HCT116 (cell line): ENCODE measurements around the gene FSHR. TPM values are rescaled to one million over a fixed set of nuclear protein-coding genes. Genes with fewer than 3 reads are reported as not detected.

ENCODE experiments used
- ATAC-seq: fragments of 200-7000 bp; cut with Tn5 transposase; 2 replicates; pipeline ENCODE4 v1.9.1; 2020; ENCODE audit warnings: mild to moderate bottlenecking, moderate library complexity
- BruUV-seq: library from RNA; stranded (reverse); fragments of 400-500 nt; replicated peaks from 2 replicates; lab custom pipeline; 2021; lab: Mats Ljungman, UMichigan
- CTCF ChIA-PET: fragments of 300-600 bp; sonication (Branson Sonifier 250); formaldehyde crosslinking; loops from one replicate; lab custom pipeline; 2021; ENCODE audit warnings: antibody characterized with exemption; lab: Charles Lee
- POLR2A ChIA-PET: fragments of 300-600, 350-600 bp; sonication (Branson Sonifier 250); formaldehyde crosslinking; loops from one replicate; lab custom pipeline; 2021; ENCODE audit warnings: antibody characterized with exemption; lab: Charles Lee
- RAD21 ChIA-PET, 2 experiments: fragments of 300-600 bp; sonication (Branson Sonifier 250); formaldehyde crosslinking; loops; one replicate each; lab custom pipeline; 2023; ENCODE audit warnings: low total read pairs in 2 of 2; ENCODE audit not compliant: uncharacterized antibody in 2 of 2, unreplicated experiment in 2 of 2, low non-redundant PET in 1 of 2; lab: Charles Lee
- DNase-seq: peaks from one replicate; pipeline ENCODE4 v3.0.0-alpha.2; 2010; ENCODE audit warnings: low read depth, low spot score
- H2AFZ ChIP-seq: fragments of 200-600 bp; shearing (Covaris generic), sonication (generic); 2 replicates; pipeline ENCODE4 v1.6.1; 2017; ENCODE audit warnings: low read depth, mixed run types, mixed read lengths, antibody characterized with exemption, low read length; ENCODE audit not compliant: poor library complexity, severe bottlenecking
- H3K27ac ChIP-seq: 2 replicates; pipeline ENCODE4 v1.5.1; 2012; ENCODE audit warnings: low read depth, low read length
- H3K27me3 ChIP-seq: fragments of 200-600 bp; sonication (generic); 2 replicates; pipeline ENCODE4 v1.6.1; 2016; ENCODE audit warnings: mixed run types, low read length, mixed read lengths; ENCODE audit not compliant: insufficient read depth
- H3K36me3 ChIP-seq, 2 experiments: fragments of 200-500 bp in 1 of 2; fragments of 200-600 bp in 1 of 2; sonication (Bioruptor generic) in 1 of 2; sonication (generic) in 1 of 2; 2 replicates each; pipeline versions ENCODE4 v1.5.1 to v1.6.1; 2014 to 2016; ENCODE audit warnings: low read length in 2 of 2, inconsistent platforms in 1 of 2, mixed read lengths in 1 of 2, mixed run types in 1 of 2; ENCODE audit not compliant: insufficient read depth in 2 of 2, control insufficient read depth in 1 of 2
- H3K4me1 ChIP-seq, 2 experiments: fragments of 200-600 bp in 1 of 2; sonication (generic) in 1 of 2; 2 replicates each; pipeline versions ENCODE4 v1.5.1 to v1.6.1; 2012 to 2017; ENCODE audit warnings: low read length in 2 of 2, inconsistent platforms in 1 of 2, mild to moderate bottlenecking in 1 of 2, mixed read lengths in 1 of 2, mixed run types in 1 of 2, moderate library complexity in 1 of 2; ENCODE audit not compliant: insufficient read depth in 2 of 2, control insufficient read depth in 1 of 2
- H3K4me2 ChIP-seq: fragments of 200-600 bp; sonication (generic); 2 replicates; pipeline ENCODE4 v1.6.1; 2017; ENCODE audit warnings: mixed run types, low read length, mixed read lengths
- H3K4me3 ChIP-seq, 2 experiments: fragments of 200-600 bp in 1 of 2; sonication (generic) in 1 of 2; replicated peaks in 1 of 2; 2 replicates each; pipeline ENCODE4 v1.5.1; 2011 to 2016; ENCODE audit warnings: low read length in 2 of 2, control low read depth in 1 of 2, low read depth in 1 of 2, mild to moderate bottlenecking in 1 of 2, mixed read lengths in 1 of 2, mixed run types in 1 of 2
- H3K79me2 ChIP-seq: fragments of 200-600 bp; sonication (generic); 2 replicates; pipeline ENCODE4 v1.6.1; 2017; ENCODE audit warnings: mild to moderate bottlenecking, mixed run types, low read length, moderate library complexity, mixed read lengths; ENCODE audit not compliant: insufficient read depth
- H3K9ac ChIP-seq: fragments of 200-600 bp; sonication (generic); 2 replicates; pipeline ENCODE4 v1.6.1; 2016; ENCODE audit warnings: low read length, mixed read lengths
- H3K9me2 ChIP-seq: fragments of 200-600 bp; sonication (generic), shearing (Covaris generic); 2 replicates; pipeline ENCODE4 v1.6.1; 2017; ENCODE audit warnings: mixed run types, mild to moderate bottlenecking, moderate library complexity; ENCODE audit not compliant: insufficient read depth
- H3K9me3 ChIP-seq, 2 experiments: fragments of 200-500 bp in 1 of 2; fragments of 200-600 bp in 1 of 2; sonication (Bioruptor generic) in 1 of 2; sonication (generic) in 1 of 2; 2 replicates each; pipeline ENCODE4 v1.6.1; 2014 to 2017; ENCODE audit warnings: low read length in 2 of 2, mixed read lengths in 2 of 2, inconsistent platforms in 1 of 2, low read depth in 1 of 2, mild to moderate bottlenecking in 1 of 2, mixed run types in 1 of 2, moderate library complexity in 1 of 2; ENCODE audit not compliant: control insufficient read depth in 1 of 2, insufficient read depth in 1 of 2
- H4K20me1 ChIP-seq: fragments of 200-600 bp; sonication (generic), shearing (Covaris generic); 2 replicates; pipeline ENCODE4 v1.6.1; 2017; ENCODE audit warnings: mixed run types, mild to moderate bottlenecking, moderate library complexity; ENCODE audit not compliant: insufficient read depth
- ATF3 ChIP-seq: IDR thresholded peaks from 2 replicates; pipeline ENCODE4 v1.6.1; 2012
- CTCF ChIP-seq, 3 experiments: fragments of 200-600 bp in 1 of 3; sonication (generic) in 1 of 3; IDR thresholded peaks in 2 of 3; conservative IDR thresholded peaks in 1 of 3; 2 replicates each; pipeline ENCODE4 v1.5.1; 2012 to 2017; ENCODE audit warnings: low read depth in 2 of 3, low read length in 2 of 3, antibody characterized with exemption in 1 of 3, borderline replicate concordance in 1 of 3, control low read depth in 1 of 3, mild to moderate bottlenecking in 1 of 3, mixed read lengths in 1 of 3, mixed run types in 1 of 3, moderate library complexity in 1 of 3; ENCODE audit not compliant: insufficient read depth in 1 of 3
- ELF1 ChIP-seq: IDR thresholded peaks from 2 replicates; pipeline ENCODE4 v1.6.1; 2012; ENCODE audit warnings: low read depth, borderline replicate concordance
- EZH2 ChIP-seq: fragments of 200-600 bp; sonication (generic); IDR thresholded peaks from 2 replicates; pipeline ENCODE4 v1.6.1; 2017; ENCODE audit warnings: antibody characterized with exemption, mixed run types
- EZH2phosphoT487 ChIP-seq: fragments of 200-600 bp; IDR thresholded peaks from 2 replicates; pipeline ENCODE4 v1.6.1; 2018; ENCODE audit warnings: antibody characterized with exemption, borderline replicate concordance
- JUND ChIP-seq: IDR thresholded peaks from 2 replicates; pipeline ENCODE4 v1.6.1; 2012
- POLR2A ChIP-seq: IDR thresholded peaks from 2 replicates; pipeline ENCODE4 v1.7.0; 2011; ENCODE audit warnings: borderline replicate concordance; ENCODE audit not compliant: insufficient read depth, insufficient read length; ENCODE audit errors: extremely low read depth
- RAD21 ChIP-seq: IDR thresholded peaks from 2 replicates; pipeline ENCODE4 v1.6.1; 2012; ENCODE audit warnings: low read depth, mild to moderate bottlenecking
- SRF ChIP-seq: IDR thresholded peaks from 2 replicates; pipeline ENCODE4 v1.6.1; 2012; ENCODE audit warnings: low read depth
- YY1 ChIP-seq: IDR thresholded peaks from 2 replicates; pipeline ENCODE4 v1.6.1; 2011; ENCODE audit warnings: low read length, low read depth, moderate library complexity, mild to moderate bottlenecking; ENCODE audit not compliant: insufficient replicate concordance; ENCODE audit errors: extremely low read depth
- ZBTB33 ChIP-seq: IDR thresholded peaks from 2 replicates; pipeline ENCODE4 v1.6.1; 2011; ENCODE audit warnings: mild to moderate bottlenecking, low read length, moderate library complexity; ENCODE audit not compliant: insufficient replicate concordance; ENCODE audit errors: extremely low read depth
- ZFX ChIP-seq: fragments of 450-650 bp; IDR thresholded peaks from 2 replicates; pipeline ENCODE4 v1.6.1; 2017
- ZNF274 ChIP-seq: fragments of 200-500 bp; sonication (Bioruptor generic); IDR thresholded peaks from 2 replicates; pipeline ENCODE4 v1.6.1; 2014; ENCODE audit warnings: mild to moderate bottlenecking, low read depth, low read length, inconsistent platforms
- intact Hi-C: fragments of 100-400 bp; cut with micrococcal nuclease; formaldehyde crosslinking; loops from 2 replicates; pipeline ENCODE4 v1.10.0; 2022
- total RNA-seq: library from RNA; stranded (reverse); gene quantifications from one replicate; pipeline ENCODE4 v1.2.1, GENCODE V29; 2021; ENCODE audit not compliant: unreplicated experiment

Gene FSHR
- total RNA-seq, 1 experiment from 2014 or later = not detected

GRCh38 chr2:49122107-49122506 lies 32.2 kb downstream of the FSHR start:
- no TSS peak for BruUV-seq
- DNase-seq (no peak), ATAC-seq (no peak)
- Histone ChIP-seq H3K36me3 (no peaks in the 10 kb centered on the region), H3K4me2 (no peak overlapping the region), H3K9ac (no peak overlapping the region), H3K9me2 (no peaks in the 10 kb centered on the region), H3K27me3 (no peaks in the 10 kb centered on the region), H3K9me3 (no peaks in the 10 kb centered on the region; a peak in 1 of 4 replicates), H4K20me1 (no peaks in the 10 kb centered on the region), H3K4me3 (no peak overlapping the region), H2AFZ (no peak overlapping the region), H3K27ac (no peak overlapping the region), H3K4me1 (no peaks in the 10 kb centered on the region), H3K79me2 (no peaks in the 10 kb centered on the region)
- ChIA-PET CTCF (no interaction called here), RAD21 (no interaction called here), POLR2A (no interaction called here)
- TF ChIP-seq ZBTB33 = no peak
- TF ChIP-seq SRF = no peak
- no peak for TF ChIP-seq ELF1
- TF ChIP-seq JUND = no peak
- TF ChIP-seq CTCF (IDR thresholded peaks at IDR 0.05 in 2 of 3, conservative IDR thresholded peaks at IDR 0.05 in 1 of 3; ENCODE audit: borderline replicate concordance in 1 of 3, insufficient read depth in 1 of 3, low read depth in 2 of 3, low read length in 2 of 3) = no peak
- no peak for TF ChIP-seq ZNF274
- TF ChIP-seq ZFX = no peak
- TF ChIP-seq YY1 = no peak
- TF ChIP-seq EZH2 = no peak
- TF ChIP-seq POLR2A = no peak
- no peak for TF ChIP-seq RAD21
- TF ChIP-seq ATF3 = no peak
- no peak for TF ChIP-seq EZH2phosphoT487
- intact Hi-C loops = no loop called here
